Neural cell (in vitro differentiated cells): ENCODE measurements around the gene SLC16A12.

Experiments
- EZH2 ChIP-seq: fragments of 200-600, 300-800 bp; shearing (Covaris generic), sonication (generic); IDR thresholded peaks from 2 replicates; pipeline ENCODE4 v1.6.1; 2014; ENCODE audit warnings: antibody characterized with exemption, low read length, borderline replicate concordance, mild to moderate bottlenecking; ENCODE audit not compliant: insufficient read depth, poor library complexity, severe bottlenecking
- POLR2AphosphoS5 ChIP-seq: IDR thresholded peaks from 2 replicates; pipeline ENCODE4 v1.6.1; 2012
- RAD21 ChIP-seq: fragments of 450-650 bp; conservative IDR thresholded peaks from 2 replicates; pipeline ENCODE4 v1.6.1; 2014; ENCODE audit warnings: antibody characterized with exemption, mild to moderate bottlenecking, moderate library complexity

- no peak for TF ChIP-seq EZH2
- TF ChIP-seq POLR2AphosphoS5: no peak
- TF ChIP-seq RAD21: no peak
Measured at GRCh38 chr10:89398003-89398749, 137.2 kb downstream of the SLC16A12 start.
